Inflammatory macrophage treated with lipopolysaccharide for 1 hour (primary cell): ENCODE results near the gene SLC26A11.
"Not testable (repeated sequence)": the region's sequence is repeated elsewhere in the genome, so short reads cannot be mapped to it uniquely, and the experiment has no call there.

Experiments used
- DNase-seq, 2 donors: peaks; one replicate each; pipeline ENCODE4 v3.0.0-alpha.2; 2020 to 2022

SLC26A11 gene

DNA sequence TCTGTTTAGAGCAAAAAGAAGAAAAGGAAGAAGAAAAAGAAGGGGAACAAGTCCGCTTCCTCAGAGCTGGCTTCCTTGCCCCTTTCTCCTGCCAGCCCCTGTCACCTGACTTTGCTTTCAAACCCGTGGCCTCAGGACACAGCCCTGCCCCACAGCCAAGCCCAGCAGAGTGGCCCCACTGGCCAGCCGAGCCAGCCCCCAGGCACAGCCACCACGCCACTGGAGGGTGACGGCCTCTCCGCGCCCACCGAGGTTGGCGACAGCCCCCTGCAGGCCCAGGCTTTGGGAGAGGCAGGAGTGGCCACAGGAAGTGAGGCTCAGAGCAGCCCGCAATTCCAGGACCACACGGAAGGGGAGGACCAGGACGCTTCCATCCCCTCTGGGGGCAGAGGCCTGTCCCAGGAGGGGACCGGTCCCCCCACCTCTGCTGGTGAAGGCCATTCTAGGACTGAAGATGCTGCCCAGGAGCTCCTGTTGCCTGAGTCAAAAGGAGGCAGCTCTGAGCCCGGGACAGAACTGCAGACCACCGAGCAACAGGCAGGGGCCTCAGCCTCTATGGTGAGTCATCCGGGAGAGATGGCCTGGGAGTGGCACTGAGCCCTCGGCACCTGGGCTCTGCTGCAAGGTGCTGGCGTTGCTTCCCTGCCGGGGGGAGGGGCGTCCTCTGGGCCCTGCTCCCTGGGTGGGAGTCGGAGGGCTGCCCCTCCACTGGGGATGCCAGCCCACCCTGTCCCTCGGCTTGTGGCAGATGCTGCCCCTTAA is 67.8 kb downstream of the SLC26A11 start:
- DNase-seq: no peak

DNA sequence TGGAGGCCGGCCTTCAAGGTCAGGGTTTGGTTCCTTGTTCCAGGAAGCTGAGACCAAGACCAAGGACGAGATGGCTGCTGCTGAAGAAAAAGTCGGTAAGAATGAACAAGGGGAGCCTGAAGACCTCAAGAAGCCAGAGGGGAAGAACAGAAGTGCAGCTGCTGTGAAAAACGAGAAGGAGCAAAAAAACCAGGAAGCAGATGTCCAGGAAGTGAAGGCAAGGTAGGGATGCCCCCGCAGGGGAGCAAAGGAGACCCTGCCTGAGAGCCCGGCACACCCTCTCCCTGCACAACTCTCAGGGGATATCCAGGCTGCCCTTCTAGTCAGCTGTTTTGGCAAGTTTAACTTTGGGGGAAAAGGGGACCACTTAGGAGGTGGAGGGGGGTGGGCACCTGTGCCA is 69.4 kb downstream of the SLC26A11 start:
- no peak for DNase-seq

DNA sequence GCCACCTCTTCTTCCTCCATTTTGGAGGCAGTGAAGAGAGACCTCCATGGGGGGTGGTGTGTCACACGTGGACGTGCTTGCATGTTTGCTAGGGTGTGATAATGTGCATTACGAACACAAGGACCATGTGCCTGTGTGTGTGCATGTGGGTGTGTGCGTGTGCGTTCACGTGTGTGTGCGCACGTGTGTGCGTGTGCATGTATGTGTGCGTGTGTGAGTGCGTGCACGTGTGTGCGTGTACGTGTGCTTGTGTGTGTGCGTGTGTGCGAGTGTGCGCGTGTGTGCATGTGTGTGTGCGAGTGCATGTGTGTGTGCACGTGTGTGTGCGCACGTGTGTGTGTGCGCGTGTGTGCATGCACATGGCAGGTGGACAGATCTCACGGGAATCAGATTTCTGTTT is 69.9 kb downstream of the SLC26A11 start:
- no peak for DNase-seq

DNA sequence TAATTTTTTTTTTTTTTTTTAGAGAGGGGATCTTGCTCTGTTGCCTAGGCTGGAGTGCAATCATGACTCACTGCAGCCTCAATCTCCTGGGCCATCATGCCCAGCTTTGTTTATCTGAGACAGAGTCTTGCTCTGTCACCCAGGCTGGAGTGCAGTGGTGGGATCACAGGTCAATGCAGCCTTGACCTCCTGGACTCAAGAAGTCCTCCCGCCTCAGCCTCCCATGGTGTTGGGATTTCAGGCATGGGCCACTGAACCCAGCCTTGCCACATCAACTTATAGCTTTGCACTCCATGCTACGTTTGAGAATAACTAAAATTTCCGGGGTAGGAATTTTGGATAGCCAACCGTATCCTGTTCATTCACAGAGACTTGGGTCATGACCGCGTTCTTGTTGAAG is 71.0 kb downstream of the SLC26A11 start:
- no peak for DNase-seq

DNA sequence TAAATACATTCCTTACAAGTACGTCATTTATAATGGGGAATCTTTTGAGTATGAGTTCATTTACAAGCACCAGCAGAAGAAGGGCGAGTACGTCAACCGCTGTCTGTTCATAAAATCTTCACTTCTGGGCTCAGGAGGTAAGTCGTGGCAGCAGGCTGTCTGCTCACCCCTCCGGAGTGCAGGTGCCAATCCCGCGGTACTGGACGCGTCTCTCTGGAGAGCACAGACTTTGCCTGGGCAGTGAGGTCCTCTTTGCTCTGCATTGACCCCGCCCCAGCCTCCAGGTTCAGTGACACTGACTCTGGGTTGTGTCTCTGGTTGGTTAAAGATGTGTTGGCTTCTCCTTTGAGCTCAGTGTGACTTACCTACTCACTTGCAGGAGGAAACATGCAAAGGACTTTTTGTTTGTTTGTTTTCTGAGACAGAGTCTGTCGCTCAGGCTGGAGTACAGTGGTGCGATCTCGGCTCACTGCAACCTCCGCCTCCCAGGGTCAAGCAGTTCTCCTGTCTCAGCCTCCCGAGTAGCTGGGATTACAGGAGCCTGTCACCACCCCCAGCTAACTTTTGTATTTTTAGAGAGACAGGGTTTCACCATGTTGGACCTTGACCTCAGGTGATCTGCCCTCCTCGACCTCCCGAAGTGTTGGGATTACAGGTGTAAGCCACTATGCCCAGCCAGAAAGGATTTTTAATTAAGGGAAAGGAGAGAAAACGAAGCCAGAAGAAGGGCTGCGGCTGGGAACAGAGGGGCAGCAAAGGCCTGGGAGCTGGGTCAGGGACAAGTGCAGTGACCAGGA is 71.7 kb downstream of the SLC26A11 start:
- no peak for DNase-seq

DNA sequence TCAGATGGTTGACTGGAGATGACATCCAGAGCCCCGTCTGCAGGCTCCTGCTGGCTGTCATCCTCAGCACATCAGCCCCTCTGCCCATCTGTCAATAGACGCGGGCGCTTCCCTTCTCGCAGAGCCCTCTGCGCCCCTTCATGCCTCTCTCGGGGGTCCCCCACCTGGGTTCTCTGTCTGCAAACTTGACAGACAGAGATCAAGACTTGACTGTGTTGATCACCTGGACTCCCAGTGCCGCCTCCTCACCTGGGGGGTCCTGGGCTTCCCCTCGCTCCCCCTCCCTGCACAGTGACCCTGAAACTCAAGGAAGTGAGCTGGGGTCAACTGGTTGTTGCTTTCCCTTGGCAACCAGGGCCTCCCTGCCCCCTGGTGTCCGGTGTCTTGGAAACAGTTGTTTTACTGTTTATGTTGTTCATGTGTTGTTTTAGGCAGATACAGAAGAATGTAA is 72.3 kb downstream of the SLC26A11 start:
- no peak for DNase-seq

DNA sequence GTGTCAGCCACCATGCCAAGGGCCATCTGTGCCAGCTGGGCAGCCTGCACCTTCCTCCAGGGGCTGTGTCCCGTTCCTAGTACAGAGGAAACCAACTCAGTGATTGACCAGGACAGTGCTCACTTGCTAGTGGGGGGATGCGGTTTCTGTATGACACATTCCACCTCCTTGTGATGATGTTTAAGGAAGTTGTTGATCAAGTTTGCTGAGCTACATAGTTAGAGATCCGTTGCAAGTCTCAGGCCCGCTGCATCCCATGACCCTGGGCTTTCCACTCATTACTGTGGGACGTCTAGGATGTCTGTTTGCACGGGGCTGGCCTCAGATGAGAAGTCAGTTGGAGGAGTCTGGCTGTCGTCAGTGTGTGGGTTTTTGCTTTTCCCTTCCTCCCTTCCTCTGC is 74.0 kb downstream of the SLC26A11 start:
- DNase-seq: peak; percentile 51 to 91

DNA sequence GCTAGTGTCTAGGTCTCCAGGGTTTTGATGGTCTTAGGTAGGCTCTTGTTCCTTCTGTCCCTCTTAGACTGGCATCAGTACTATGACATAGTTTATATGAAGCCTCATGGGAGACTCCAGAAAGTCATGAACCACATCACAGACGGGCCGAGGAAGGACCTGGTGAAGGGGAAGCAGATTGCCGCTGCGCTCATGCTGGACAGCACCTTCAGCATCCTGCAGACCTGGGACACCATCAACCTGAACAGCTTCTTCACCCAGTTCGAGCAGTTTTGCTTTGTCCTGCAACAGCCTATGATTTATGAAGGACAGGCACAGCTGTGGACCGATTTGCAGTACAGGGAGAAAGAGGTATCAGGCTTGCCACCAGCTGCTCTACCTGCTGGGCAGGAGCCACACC is 74.4 kb downstream of the SLC26A11 start:
- DNase-seq: no peak

DNA sequence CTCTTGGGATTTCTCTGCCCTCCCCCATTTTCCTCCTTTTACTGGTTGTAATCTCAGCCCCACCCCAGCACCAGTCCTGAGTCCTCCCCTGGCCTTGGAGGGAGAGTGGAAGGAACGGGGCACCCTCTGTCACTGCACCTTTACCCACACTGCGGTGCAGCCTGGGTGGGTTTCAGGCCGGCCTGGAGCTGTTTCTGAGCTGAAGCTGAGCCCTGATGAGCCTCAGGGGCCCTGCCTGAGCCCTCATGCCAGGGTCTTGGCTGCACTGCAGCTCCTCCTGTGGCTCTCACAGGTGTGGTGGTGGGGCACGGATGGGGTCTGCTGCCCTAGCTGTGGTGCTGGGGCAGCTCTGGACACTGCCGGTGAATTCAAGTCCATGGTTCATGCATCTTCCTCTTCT is 74.9 kb downstream of the SLC26A11 start:
- DNase-seq: no peak

DNA sequence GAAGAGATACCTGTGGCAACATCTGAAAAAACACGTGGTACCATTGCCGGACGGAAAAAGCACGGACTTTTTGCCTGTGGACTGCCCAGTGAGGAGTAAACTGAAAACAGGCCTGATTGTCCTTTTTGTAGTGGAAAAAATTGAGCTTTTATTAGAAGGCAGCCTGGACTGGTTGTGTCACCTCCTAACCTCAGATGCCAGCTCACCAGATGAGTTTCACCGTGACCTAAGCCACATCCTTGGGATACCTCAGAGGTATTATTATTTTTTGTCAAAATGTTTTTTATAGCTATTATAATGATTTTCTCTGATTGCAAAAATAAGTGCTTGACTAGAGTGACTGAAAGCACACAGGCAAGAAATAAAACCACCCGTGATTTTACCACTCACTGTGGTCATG is 75.3 kb downstream of the SLC26A11 start:
- no peak for DNase-seq

DNA sequence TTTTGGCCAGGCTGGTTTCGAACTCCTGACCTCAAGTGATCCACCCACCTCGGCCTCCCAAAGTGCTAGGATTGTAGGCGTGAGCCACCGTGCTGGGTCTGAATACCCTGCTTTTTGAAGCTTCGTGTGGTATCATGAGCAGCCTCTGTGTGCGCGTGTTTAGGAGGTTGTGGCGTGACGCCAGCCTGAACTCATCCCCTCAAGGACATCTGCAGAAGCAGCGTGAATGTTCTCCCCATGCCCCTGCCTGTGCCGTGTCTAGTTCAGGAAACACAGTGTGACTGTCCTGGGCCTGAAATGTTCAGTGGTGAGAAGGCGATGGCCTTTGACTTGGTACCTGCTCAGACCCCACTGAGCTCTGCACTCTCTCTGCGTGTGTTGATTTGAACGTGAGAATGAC is 76.0 kb downstream of the SLC26A11 start:
- DNase-seq: no peak

DNA sequence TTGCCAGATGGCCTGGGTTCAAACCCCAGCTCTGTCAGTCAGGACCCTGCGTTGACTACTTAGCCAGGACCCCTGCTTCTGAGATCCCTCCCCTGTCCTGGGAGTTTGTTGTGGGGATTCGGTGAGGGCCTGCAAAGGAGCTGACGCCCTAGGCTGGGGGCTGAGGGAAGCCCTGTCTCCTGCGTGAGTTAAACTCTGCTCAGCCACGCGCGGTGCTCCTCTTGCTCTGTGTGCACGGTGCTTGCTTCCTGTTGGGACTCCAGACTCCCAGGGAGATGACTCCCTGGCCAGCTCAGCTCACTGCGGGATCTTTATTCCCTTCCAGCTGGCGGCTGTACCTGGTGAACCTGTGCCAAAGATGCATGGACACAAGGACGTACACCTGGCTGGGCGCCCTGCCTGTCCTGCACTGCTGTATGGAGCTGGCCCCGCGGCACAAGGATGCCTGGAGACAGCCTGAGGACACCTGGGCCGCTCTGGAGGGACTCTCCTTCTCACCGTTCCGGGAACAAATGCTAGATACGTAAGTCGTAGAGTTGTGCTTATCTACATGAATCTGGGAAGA is 77.9 kb downstream of the SLC26A11 start:
- DNase-seq: no peak

DNA sequence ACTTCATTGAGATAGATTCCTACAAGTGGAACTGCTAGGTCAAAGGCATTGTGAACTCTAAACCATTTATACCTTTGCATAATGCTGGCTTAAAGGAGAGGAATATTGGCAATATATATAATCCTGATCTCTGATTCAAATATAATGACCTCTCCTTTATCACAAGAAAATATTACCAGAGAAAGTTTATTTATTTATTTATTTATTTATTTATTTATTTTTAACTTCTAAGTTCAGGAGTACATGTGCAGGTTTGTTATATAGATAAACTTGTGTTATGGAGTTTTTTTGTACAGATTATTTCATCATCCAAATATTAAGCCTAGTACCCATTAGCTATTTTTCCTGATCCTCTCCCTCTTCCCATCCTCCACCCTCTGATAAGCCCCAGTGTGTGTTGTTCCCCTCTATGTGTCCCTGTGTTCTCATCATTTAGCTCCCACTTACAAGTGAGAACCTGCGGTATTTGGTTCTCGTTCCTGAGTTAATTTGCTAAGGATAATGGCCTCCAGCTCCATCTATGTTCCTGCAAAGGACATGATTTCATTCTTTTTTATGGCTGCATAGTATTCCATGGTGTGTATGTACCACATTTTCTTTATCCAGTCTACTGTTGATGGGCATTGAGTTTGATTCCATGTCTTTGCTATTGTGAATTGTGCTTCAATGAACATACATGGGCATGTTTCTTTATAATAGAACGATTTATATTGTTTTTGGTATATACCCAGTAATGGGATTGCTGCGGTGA is 79.3 kb downstream of the SLC26A11 start:
- not testable (repeated sequence) for DNase-seq

DNA sequence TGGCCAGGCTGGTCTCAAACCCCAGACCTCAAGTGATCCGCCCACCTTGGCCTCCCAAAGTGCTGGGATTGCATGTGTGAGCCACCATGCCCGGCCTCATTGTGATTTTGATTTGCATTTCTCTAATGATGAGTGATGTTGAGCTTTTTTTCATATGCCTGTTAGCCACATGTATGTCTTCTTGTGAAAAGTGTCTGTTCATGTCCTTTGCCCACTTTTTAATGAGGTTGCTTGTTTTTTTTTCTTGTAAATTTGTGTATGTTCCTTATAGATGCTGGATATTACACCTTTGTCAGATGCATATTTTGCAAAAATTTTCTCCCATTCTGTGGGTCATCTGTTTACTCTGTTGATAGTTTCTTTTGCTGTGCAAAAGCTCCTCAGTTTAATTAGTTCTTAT is 80.5 kb downstream of the SLC26A11 start:
- DNase-seq: not testable (repeated sequence)
